Stimulated activated CD4-positive, alpha-beta T cell treated with anti-CD3 and anti-CD28 coated beads, Interleukin-15, amount 100 ng/mL, for 1 hour (primary cell): ENCODE data around the gene SARNP.
"Not testable (repeated sequence)": the region's sequence is repeated elsewhere in the genome, so short reads cannot be mapped to it uniquely, and the experiment has no call there.

Experiments used
- DNase-seq, 2 donors: peaks; one replicate each; pipeline ENCODE4 v3.0.0-alpha.2; 2020; ENCODE audit warnings: low read depth in 1 of 2, low spot score in 1 of 2

Gene SARNP

DNA sequence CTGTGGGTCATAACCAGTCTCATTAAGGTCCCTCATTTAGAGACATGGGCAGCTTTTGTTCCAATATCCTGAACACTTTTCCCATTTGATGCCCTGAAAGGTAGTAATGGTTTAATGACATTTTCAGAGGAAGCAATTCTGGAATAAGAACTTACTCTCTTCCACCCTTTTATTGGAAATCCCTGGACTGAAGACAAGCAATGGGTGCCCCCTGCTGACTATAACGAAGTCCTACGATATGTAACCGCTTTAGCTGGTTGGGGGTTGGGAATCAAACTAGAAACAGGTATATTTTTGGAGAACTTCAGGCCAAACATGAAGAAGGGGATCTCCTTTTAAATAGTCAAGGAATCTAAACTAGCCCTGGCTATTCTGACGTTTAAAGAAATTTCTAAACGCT, 20.5 kb downstream of the SARNP start:
- no peak for DNase-seq

DNA sequence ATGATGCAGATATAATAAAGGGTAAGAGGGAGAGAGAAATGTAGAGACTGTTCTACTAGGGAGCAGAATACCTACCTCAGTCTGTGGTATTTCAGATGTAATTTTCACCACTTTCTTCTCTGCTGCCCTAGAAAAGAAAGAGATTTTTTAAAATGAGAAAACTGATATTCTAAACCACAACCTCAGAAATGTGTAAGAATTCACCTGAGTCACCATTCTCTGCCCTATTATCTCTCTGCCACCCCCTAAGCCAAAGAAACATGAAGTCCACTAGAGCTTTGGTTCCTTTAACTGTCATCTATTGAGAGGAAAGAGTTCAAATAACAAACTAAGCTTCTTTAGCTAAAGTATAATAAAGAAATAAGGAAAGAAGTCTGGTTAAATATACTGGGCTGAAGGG, 21.6 kb downstream of the SARNP start:
- DNase-seq: no peak

DNA sequence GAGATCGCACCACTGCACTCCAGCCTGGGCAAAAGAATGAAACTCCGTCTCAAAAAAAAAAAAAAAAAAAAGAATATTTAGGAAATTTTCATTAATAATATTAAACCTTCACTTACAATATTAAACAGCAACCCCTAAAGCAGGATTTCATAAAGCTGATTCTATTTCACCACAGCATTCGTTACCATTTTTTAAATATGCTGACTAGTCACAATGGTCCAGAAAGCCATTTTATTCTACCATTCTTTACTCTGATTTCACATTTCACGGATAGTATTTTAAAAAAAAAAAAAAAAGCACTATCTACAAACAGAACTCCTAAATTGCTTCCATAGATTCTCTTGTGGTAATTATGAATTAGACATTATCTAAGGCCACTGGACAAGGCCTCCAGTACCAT, 27.6 kb downstream of the SARNP start:
- DNase-seq: no peak

DNA sequence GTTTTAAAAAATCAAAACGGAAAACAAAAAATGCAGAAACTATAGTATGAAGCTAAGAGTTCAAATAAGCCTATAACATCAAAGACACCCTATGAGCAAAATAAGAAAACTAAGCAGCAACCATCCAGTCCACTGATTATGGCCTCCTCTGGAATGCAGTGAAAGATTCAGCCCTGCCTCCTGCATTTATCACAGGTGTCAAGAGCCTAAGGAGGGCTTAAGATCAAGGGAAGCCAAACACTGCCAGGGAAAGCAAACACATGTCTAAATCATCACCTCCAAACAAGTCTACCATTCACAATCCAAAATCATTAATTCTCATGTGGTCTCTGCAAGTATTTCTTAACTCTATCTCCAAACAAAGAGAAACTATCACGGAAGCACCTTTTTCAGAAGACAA, 28.4 kb downstream of the SARNP start:
- DNase-seq: no peak

DNA sequence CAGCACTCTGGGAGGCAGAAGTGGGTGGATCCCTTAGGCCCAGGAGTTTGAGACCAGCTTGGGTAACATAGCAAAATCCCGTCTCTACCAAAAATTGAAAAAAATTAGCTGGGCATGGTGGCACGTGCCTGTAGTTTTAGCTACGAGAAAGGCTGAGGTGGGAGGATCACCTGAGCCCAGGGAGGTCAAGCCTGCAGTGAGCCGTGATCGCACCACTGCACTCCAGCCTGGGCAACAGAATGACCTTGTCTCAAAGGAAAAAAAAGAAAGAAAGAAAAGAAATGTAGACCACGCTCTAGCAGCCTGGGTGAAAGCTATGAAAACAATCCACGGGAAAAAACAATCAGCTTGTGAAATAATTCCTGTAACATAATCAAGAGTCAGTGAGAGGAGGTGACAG, 29.0 kb downstream of the SARNP start:
- DNase-seq: no peak

DNA sequence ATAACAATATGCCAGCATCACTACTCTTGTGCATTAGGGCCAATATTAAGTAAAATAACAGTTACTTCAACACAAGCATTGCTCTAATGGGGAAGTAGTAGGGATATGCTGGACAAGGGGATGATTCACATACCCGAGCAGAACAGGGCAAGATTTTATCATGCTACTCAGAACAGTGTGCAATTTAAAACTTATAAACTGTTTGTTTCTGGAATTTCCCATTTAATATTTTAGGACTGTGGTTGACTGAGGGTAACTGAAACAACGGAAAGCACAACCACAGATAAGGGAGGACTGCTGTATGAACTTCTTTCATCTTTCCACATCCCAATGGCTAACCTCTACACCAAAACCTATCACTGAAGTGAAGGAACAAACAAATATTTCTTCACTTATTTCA, 36.8 kb downstream of the SARNP start:
- no peak for DNase-seq

DNA sequence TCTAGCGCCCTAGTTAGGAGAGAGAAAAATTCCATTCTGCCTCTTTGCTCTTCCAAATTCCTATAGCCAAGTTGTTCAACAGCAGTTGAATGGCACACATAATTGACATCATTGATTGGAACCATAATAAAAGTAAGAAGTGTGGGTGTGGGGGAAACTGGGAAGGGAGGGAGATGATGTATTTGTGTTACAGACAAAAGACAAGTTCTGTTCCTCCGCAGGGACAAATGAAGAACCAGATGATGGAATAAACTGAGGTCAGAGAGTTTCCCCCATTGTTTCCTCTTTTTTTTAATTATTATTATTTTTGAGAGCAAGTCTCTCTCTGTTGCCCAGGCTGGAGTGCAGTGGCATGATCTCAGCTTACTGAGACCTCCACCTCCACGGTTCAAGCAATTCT, 39.7 kb downstream of the SARNP start:
- DNase-seq: no peak

DNA sequence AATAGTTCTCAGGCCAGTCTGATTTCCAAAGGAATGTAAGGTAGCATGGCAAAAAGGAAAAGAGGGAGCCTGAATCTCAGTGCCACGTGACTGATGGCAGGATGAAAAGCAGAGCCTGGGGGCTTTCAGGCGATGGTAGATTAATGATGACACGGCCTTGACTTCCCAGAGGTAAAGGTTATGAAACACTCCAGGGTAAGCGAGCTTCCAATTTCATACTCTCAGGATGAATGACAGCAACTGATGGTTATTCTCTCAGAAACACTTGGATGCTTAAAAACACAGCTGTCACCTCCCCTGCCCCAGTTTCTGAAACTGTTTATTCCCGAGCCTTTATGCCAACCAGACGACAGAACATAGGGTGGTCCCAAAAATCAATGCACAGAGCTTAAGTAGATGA, 45.8 kb downstream of the SARNP start:
- DNase-seq: no peak

DNA sequence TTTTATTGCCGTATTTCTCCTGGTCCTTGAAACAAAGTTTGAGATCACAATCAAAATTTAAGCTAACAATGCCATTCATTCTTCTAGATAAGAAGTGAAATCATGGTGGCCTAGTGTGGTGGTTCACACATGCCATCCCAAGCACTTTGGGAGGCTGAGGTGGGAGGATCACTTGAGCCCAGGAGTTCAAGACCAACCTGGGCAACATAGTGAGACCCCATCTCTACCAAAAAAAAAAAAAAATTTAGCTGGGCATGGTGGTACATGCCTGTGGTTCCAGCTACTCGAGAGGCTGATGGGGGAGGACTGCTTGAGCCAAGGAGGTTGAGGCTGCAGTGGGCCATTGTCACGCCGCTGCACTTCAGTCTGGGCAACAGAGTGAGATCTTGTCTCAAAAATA, 50.4 kb downstream of the SARNP start:
- no peak for DNase-seq

DNA sequence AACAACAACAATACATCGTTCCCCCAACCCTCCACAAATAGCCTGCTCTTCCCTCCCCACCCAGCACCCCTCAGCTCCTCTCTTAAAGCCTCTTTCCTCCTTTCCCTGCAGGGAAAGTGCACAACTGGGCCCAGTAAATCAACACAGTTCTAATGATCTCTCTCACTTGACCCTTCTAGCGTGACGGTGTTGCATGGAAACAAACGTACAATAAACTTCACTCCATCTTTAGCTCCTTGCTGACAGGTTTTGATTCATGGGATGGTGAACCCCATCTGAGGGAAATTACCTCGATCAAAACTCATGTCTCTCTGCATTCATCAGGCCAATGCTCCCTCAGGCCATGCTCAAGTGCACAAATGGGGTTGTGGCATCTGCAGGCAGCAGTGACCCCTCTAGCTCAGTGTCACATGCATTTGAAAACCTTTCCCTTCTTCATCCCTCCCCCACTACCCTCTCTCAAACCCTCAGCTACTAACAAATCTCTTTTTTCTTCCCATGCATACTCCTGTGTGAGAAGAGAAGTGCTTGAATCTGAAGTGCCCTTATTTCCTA, 51.7 kb downstream of the SARNP start:
- DNase-seq: no peak

DNA sequence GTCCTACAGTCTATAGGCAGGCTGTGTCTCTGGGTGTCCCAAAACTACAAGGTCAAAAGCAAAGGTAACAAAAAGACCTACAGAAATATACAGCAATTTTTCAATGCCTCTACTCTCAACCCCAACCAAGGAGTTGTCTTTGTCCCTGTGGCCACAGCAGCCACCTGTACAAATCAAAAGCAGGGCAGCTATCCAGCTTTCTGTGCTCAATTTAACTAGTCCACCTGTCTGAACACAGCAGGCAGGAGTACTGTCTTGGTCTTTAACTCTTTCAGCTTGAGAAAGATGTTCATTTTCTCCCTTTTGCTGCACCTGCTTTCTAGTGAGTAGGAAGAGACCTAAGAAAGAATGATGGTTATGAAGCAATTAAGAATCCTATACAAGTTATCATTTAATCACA, 54.9 kb downstream of the SARNP start:
- DNase-seq: no peak

DNA sequence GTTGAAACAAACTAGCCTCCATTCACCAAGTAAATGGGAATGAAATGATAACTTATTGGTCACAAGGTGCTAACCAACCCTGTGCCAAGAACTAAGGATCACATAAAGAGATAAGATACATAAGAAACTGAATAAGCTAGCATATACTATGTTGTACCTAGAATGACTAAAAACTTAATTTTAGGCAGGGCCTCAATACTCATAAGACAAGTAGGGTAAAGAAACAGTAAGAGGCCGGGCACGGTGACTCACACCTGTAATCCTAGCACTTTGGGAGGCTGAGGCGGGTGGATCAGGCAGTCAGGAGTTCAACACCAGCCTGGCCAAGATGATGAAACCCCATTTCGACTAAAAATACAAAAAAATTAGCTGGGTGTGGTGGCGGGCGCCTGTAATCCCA, 56.9 kb downstream of the SARNP start:
- no peak for DNase-seq

DNA sequence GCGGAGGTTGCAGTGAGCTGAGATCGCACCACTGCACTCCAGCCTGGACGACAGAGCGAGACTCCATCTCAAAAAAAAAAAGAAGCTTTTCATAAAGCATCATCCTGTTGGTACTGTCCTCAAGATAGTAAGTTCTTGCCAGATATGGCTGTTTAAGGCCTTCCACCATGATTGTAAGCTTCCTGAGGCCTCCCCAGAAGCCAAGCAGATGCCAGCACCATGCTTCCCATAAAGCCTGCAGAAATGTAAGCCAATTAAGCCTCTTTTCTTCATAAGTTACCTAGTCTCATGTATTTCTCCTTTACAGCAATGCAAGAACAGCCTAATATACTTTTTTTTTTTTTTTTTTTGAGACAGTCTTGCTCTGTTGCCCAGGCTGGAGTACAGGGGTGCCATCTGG, 58.9 kb downstream of the SARNP start:
- not testable (repeated sequence) for DNase-seq

DNA sequence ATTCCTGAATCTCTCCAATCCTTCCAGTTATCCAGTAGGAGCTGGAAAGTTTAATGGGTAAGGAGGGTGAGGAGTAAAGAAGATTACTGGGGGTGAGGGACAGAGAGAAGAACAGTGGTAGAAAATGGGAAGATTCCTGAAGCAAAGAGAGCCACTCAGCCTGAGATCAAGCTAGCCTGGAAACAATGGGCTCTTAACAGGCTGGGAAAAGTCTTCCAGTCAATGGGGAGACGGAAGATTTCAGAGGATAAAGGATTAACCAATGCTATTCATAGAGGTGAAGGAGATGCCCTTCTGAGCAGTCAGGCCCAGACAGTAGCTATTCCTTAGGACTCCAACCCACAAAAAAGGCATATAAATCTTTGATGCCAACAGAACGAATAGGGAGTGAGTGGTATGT, 59.8 kb downstream of the SARNP start:
- no peak for DNase-seq

DNA sequence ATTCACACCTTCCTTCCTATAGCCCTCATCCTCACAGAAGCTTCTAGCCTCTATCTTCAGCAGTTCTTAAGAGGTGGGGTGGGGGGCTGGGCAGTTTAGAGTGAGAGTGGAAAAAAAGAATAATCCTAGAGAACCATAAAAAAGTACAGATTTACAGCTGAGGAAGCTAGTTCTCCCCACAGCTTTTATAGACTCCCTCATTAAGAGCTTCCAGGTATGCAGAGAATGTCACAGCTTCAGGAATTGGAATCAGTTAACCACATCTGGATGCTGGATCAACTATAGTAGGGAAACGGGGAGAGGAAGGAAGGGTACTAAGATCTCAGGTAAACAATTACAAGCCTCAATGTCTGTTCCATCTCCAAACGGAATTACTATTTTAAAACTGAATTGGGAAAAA, 62.3 kb downstream of the SARNP start:
- no peak for DNase-seq

DNA sequence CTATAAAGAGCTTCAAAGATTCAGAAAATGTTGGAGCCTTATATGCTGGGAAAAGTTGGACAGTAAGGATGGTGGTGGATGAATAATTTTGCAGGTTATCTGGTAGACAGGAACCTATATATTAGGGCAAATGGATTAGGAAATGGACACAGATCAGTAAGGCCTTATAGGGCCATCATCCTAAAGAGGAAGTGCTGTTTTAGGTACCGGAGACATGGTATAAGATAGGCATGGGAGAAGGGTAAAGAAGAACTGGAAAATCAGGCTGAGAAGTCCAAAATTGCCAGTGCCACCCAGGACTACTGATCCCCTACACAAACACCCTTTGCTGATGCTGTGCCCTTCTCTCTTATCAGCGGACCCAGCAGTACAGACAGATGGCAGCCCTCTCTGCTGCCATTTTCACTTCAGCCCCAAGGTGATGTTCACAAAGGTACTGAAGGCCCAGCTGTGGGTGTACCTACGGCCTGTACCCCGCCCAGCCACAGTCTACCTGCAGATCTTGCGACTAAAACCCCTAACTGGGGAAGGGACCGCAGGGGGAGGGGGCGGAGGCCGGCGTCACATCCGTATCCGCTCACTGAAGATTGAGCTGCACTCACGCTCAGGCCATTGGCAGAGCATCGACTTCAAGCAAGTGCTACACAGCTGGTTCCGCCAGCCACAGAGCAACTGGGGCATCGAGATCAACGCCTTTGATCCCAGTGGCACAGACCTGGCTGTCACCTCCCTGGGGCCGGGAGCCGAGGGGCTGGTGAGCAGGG, 69.1 kb downstream of the SARNP start:
- no peak for DNase-seq

DNA sequence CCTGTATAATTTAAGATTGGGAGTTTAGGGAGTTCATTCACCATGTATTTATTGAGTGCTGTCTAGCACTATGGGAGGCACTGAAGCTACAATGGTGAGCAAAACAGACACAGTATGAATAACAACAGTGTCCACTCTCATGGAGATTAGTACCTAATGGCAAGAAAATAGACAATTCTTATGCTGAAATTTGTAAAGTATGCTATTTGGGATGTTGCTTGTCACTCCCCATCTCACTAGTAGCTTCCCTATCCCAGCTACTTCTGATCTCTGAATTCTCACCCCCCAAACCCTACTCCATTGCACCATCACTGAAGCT, 70.7 kb downstream of the SARNP start:
- DNase-seq: no peak

DNA sequence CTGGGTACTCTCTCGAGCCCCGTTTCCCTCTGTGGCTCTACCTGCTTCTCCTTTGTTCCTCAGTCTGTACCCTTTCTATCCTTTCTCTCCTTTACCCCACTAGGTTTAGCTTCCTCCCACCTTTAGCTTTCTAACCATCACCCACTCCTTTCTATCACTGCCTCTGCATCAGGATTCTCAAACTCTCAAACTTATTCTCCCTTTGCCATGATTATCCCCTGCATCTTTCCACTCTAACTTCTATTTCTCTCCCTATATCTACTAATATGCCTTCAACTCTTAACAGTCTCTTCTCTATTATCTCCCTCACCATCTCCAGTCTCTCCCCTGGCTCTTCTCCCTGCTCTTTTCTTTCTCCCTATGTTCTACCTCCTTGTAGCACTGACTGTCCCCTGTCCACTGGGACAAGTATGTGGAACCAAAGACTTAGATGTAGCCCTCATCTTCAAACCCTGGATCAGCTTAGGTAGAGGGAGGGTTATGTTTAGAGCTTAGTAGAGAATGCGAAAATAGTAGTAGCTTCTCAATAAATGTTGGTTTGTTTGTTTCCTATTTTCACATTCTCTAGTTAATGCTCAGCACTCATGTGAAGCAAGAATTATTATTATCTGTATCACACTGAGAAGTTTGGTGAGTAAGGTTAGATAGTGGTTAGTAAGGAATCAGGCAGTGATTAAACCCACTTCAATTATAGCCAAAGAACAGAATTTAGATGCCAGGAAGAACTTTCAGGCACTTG, 71.2 kb downstream of the SARNP start:
- DNase-seq: no peak

DNA sequence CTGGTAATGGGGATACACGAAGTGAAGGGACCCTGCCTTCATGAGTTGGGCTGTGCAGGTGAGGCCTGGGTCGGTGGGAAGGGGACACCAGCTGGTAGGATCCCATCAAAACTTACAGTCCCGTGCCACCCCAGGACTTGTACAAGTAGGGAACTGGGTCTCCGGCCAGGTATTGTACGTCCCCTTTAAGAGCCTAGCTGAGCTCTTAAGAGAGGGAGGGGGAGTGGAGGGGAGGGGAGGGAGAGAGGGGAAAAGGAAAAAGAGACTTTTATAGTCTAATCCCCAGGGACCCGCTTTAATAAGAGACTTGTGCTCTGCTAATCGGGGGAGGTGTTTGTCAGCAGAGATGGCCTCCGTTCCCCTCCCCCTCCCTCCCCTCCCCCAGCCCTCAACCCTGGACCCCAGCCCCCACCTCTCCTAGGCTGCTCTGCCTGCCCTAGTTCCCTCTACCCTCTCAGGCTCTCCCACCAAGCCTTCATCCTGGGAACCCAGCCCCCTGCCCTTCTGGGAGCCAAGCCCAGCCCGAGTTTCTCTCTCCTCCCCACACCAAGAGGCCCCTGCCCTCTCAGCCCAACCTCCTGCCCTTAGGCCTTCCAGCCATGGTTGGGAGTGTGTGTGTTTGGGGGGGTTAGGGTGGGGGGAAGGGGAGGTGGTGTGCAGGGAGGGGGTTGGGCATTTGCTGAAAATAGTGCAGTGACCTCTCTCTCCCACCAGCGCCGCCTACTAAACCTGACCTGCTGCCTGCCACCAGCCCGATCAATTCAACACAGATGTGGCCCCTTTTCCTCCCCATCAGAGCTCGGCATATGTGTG, 72.0 kb downstream of the SARNP start:
- no peak for DNase-seq

DNA sequence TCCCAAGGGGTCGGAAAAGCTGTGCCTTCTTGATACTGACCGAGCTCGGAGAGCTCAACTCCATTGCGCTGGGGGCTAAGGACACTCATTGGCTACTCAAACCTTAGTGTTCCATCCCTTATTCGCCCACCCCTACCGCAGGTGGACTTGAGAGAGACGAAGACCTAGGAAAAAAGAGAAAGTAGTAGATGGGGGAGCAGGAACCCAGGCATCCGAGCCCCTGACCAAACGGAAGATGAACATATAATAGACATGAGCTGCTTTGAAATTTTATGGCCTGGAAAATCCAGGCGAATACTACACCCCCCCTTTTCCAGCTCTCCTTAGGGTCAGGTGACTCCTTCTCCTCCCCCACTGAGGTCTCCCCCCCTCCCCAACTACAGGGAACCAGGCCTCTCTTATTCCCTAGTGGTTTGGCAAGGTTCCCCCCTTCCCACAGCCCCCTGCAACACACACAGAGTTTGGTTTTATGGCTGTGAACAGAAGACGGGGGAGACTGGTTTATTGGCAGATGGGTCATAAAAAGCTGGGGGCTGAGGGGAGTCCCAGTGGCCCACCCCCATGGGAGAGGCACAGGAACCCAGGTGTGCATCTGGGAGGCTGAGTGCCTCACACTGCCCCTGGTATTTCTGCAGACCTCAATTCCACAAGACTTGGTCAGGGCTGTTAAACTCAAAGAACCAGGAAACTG, 73.0 kb downstream of the SARNP start:
- no peak for DNase-seq
